ENCODE results near the gene SPAG8.

DNA sequence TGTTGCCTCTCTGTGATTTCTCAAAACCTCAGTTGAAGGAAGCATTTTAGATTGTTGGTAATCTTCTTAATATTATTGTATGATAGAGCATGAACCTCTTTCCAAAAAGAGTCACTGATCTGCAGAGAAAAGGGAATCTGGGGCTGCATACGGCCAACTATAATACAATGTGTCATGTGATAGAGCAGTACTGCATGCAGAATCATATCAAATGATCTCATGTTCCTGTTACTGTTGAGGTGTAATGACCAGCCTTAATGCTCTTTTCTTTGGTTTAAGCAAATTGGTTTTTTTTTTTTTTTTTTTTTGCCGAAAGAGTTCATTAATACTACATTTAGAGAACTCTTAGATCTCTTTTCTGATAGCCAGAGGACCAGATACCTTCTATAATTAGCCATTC lies 45.1 kb downstream of the SPAG8 start:
- TF ChIP-seq, protein P1, sequence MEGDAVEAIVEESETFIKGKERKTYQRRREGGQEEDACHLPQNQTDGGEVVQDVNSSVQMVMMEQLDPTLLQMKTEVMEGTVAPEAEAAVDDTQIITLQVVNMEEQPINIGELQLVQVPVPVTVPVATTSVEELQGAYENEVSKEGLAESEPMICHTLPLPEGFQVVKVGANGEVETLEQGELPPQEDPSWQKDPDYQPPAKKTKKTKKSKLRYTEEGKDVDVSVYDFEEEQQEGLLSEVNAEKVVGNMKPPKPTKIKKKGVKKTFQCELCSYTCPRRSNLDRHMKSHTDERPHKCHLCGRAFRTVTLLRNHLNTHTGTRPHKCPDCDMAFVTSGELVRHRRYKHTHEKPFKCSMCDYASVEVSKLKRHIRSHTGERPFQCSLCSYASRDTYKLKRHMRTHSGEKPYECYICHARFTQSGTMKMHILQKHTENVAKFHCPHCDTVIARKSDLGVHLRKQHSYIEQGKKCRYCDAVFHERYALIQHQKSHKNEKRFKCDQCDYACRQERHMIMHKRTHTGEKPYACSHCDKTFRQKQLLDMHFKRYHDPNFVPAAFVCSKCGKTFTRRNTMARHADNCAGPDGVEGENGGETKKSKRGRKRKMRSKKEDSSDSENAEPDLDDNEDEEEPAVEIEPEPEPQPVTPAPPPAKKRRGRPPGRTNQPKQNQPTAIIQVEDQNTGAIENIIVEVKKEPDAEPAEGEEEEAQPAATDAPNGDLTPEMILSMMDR (IDR thresholded peaks at IDR 0.05): no peak
- TF ChIP-seq POLR2A (IDR thresholded peaks at IDR 0.05): no peak

All from prostate gland (tissue), 2 donors.